ENCODE data around the gene ZNF891. TPM values are rescaled to one million over a fixed set of nuclear protein-coding genes. Genes with fewer than 3 reads are reported as not detected.
A peak's percentile ranks its signal among the peaks of the same experiment; 100 is the strongest.

Gene ZNF891
- 1.4 and 1.5 TPM in 2 replicates for total RNA-seq

DNA sequence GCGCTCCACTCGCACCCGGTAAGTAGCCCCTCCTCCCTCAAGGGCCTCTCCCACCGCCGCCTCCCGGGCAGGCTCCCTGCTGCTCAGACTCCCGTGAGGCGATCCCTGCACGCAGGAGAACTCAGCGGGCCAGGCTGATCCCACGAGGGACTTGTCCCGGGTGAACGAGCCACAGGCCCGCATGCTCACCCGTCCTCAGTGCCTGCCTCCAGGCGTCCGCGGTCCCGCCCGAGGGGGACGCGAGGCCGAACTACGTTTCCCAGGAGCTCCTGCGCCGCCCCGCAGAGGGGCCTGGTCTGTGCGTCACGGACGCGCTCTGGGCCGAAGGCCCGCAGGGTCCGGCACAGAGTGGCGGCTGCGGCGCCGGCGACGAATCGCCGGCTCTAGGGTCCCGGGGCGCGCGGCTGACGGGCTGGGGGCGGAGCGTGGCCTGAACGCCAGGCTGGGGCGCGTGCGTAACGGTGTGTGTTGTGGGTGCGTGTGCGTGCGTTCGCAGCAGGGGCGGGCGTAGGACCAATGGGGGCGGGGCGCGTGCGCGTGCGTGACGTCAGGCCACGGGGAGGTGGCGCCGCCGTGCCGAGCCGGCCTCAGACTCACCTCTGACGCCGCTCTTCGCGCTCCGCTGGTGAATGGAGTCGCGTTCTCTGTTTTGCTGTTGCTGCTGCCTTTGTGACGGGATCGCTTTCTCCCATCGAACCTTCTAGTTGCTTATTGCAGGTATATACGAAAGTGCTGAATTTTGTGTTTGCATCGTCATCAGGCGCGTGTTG lies at the start of gene ZNF891, which contains the start of gene ZNF10:
Gene ZNF891, minus strand, starts transcription at position 237 of the 770 bp plus-strand sequence. CDS start 8,356 bp downstream, outside the sequence.
Gene ZNF10, plus strand, starts transcription at position 590 of the 770 bp plus-strand sequence. CDS start 13,866 bp downstream, outside the sequence.
- peak within 1 kb of the TSS; percentile 99 for H2AFZ ChIP-seq (ENCODE audit: low read length)
- H4K20me1 ChIP-seq (ENCODE audit: insufficient read depth, low read length) = no peaks in the 10 kb centered on the region
- H3K79me2 ChIP-seq (ENCODE audit: insufficient read depth, low read length) = peaks cover 6% of the 10 kb centered on the region
- H3K9me3 ChIP-seq (ENCODE audit: low read depth, low read length) = peaks cover 3% of the 10 kb centered on the region
- H3K4me1 ChIP-seq (ENCODE audit: insufficient read depth, low read length) = no peaks in the 10 kb centered on the region
- peak; percentile 95 for DNase-seq (ENCODE audit: insufficient read length, low spot score, missing footprints)
- H3K4me3 ChIP-seq (ENCODE audit: insufficient read depth, low read length) = peak within 1 kb of the TSS; percentile 88
- no peaks in the 10 kb centered on the region for H3K27me3 ChIP-seq (ENCODE audit: insufficient read depth, low read length)
- H3K27ac ChIP-seq (ENCODE audit: low read depth, low read length) = peak within 1 kb of the TSS; percentile 98
- H3K36me3 ChIP-seq (ENCODE audit: insufficient read depth, low read length) = peaks cover 9% of the 10 kb centered on the region
- TF ChIP-seq, protein P1, sequence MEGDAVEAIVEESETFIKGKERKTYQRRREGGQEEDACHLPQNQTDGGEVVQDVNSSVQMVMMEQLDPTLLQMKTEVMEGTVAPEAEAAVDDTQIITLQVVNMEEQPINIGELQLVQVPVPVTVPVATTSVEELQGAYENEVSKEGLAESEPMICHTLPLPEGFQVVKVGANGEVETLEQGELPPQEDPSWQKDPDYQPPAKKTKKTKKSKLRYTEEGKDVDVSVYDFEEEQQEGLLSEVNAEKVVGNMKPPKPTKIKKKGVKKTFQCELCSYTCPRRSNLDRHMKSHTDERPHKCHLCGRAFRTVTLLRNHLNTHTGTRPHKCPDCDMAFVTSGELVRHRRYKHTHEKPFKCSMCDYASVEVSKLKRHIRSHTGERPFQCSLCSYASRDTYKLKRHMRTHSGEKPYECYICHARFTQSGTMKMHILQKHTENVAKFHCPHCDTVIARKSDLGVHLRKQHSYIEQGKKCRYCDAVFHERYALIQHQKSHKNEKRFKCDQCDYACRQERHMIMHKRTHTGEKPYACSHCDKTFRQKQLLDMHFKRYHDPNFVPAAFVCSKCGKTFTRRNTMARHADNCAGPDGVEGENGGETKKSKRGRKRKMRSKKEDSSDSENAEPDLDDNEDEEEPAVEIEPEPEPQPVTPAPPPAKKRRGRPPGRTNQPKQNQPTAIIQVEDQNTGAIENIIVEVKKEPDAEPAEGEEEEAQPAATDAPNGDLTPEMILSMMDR (IDR thresholded peaks at IDR 0.05; ENCODE audit: extremely low read depth, low read depth, low read length) = no peak
- H3K4me2 ChIP-seq (ENCODE audit: insufficient read depth, low read length) = peak within 1 kb of the TSS; percentile 94

DNA sequence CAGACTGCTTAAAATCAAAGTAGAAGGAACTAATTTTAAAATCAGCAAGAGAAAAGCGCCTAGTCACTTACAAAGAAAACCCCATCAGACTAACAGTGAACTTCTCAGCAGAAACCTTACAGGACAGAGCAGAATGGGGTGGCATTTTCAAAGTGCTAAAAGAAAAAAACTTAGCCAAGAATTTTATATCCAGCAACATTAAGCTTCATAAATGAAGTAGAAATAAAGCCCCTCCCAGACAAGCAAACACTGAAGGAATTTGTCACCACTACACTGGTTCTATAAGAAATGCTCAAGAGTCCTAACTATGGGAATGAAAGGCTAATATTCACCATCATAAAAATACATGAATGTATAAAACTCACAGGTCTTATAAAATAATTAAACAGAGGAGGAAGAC lies 44.8 kb upstream of the ZNF891 start:
- Histone ChIP-seq H3K27me3 (ENCODE audit: insufficient read depth, low read length) (no peaks in the 10 kb centered on the region), H3K4me1 (ENCODE audit: insufficient read depth, low read length) (no peaks in the 10 kb centered on the region), H3K4me2 (ENCODE audit: insufficient read depth, low read length) (no peak overlapping the region), H4K20me1 (ENCODE audit: insufficient read depth, low read length) (no peaks in the 10 kb centered on the region), H3K27ac (ENCODE audit: low read depth, low read length) (no peak overlapping the region), H3K79me2 (ENCODE audit: insufficient read depth, low read length) (no peaks in the 10 kb centered on the region), H3K36me3 (ENCODE audit: insufficient read depth, low read length) (no peaks in the 10 kb centered on the region), H2AFZ (ENCODE audit: low read length) (no peak overlapping the region), H3K9me3 (ENCODE audit: low read depth, low read length) (peaks cover 2% of the 10 kb centered on the region), H3K4me3 (ENCODE audit: insufficient read depth, low read length) (no peak overlapping the region)
- DNase-seq (ENCODE audit: insufficient read length, low spot score, missing footprints) = no peak
- TF ChIP-seq, protein P1 (IDR thresholded peaks at IDR 0.05; ENCODE audit: extremely low read depth, low read depth, low read length) = no peak

DNA sequence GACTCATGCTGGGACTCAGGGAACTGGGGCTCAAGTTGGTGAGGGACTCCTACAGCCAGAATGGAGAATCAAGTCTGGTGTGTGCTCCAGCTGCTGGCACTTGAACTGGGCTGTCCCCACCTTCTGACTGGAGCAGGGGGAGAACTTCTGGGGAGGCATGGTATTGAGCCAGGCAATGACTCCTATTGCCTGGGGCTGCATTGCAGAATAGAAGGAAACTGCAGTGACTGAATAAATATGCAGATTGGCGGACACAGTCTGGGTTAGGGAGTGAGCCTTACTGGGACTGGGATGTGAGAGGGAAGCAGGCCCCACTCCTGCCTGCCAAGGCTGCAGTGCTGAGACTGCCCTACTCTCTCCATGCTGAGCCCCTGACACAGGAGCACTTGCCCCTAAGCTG lies 42.4 kb upstream of the ZNF891 start:
- H3K4me2 ChIP-seq (ENCODE audit: insufficient read depth, low read length) = no peak overlapping the region
- DNase-seq (ENCODE audit: insufficient read length, low spot score, missing footprints) = no peak
- no peaks in the 10 kb centered on the region for H3K4me1 ChIP-seq (ENCODE audit: insufficient read depth, low read length)
- no peaks in the 10 kb centered on the region for H3K36me3 ChIP-seq (ENCODE audit: insufficient read depth, low read length)
- no peaks in the 10 kb centered on the region for H4K20me1 ChIP-seq (ENCODE audit: insufficient read depth, low read length)
- H3K9me3 ChIP-seq (ENCODE audit: low read depth, low read length) = peaks cover 2% of the 10 kb centered on the region
- TF ChIP-seq, protein P1 (IDR thresholded peaks at IDR 0.05; ENCODE audit: extremely low read depth, low read depth, low read length) = no peak
- no peaks in the 10 kb centered on the region for H3K27me3 ChIP-seq (ENCODE audit: insufficient read depth, low read length)
- no peak overlapping the region for H3K27ac ChIP-seq (ENCODE audit: low read depth, low read length)
- H3K79me2 ChIP-seq (ENCODE audit: insufficient read depth, low read length) = no peaks in the 10 kb centered on the region
- no peak overlapping the region for H2AFZ ChIP-seq (ENCODE audit: low read length)
- H3K4me3 ChIP-seq (ENCODE audit: insufficient read depth, low read length) = no peak overlapping the region

DNA sequence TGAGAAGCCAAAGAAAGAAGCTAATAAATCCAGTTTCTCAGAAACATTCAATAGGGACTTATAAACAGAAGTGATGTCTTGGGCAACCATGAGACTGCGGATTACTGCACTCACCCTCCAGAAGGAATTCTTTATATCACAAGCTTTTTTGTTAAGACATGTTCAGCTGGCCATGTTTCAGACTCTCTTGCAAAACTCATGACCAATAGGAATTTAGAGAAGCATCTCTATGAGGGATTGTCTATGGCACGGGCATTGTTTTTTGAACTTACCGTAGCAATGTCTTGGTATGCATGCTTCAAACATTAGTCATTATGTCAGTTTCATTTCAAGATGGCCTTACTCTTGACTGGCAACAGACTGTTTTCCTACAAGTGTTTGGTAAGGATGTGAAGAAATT lies 35.7 kb upstream of the ZNF891 start:
- Histone ChIP-seq H3K4me3 (ENCODE audit: insufficient read depth, low read length) (no peak overlapping the region), H3K4me1 (ENCODE audit: insufficient read depth, low read length) (no peaks in the 10 kb centered on the region), H3K9me3 (ENCODE audit: low read depth, low read length) (no peaks in the 10 kb centered on the region), H3K79me2 (ENCODE audit: insufficient read depth, low read length) (no peaks in the 10 kb centered on the region), H3K4me2 (ENCODE audit: insufficient read depth, low read length) (no peak overlapping the region), H2AFZ (ENCODE audit: low read length) (no peak overlapping the region), H3K36me3 (ENCODE audit: insufficient read depth, low read length) (no peaks in the 10 kb centered on the region), H3K27ac (ENCODE audit: low read depth, low read length) (no peak overlapping the region), H3K27me3 (ENCODE audit: insufficient read depth, low read length) (no peaks in the 10 kb centered on the region), H4K20me1 (ENCODE audit: insufficient read depth, low read length) (no peaks in the 10 kb centered on the region)
- TF ChIP-seq, protein P1 (IDR thresholded peaks at IDR 0.05; ENCODE audit: extremely low read depth, low read depth, low read length) = no peak
- DNase-seq (ENCODE audit: insufficient read length, low spot score, missing footprints) = no peak

All from osteoblast (primary cell).